ENCODE results near the gene DLGAP1.
"Not testable (repeated sequence)": the region's sequence is repeated elsewhere in the genome, so short reads cannot be mapped to it uniquely, and the experiment has no call there.

The DLGAP1 gene

GRCh38 chr18:4287340-4287739, 167.8 kb downstream of the DLGAP1 start:
- DNase-seq (ENCODE audit: low spot score) = not testable (repeated sequence)

- no peak for DNase-seq (ENCODE audit: low spot score)
Observed at GRCh38 chr18:4286256-4286655, 168.9 kb downstream of the DLGAP1 start.

GRCh38 chr18:4285525-4285924, 169.6 kb downstream of the DLGAP1 start:
- DNase-seq (ENCODE audit: low spot score) = no peak

- no peak for DNase-seq (ENCODE audit: low spot score)
Observed at GRCh38 chr18:4284528-4284927, 170.6 kb downstream of the DLGAP1 start.

GRCh38 chr18:4283746-4284291, 171.3 kb downstream of the DLGAP1 start:
- no peak for DNase-seq (ENCODE audit: low spot score)

GRCh38 chr18:4282954-4283353, 172.2 kb downstream of the DLGAP1 start:
- no peak for DNase-seq (ENCODE audit: low spot score)

- DNase-seq (ENCODE audit: low spot score) = no peak
Observed at GRCh38 chr18:4276953-4277585, 178.0 kb downstream of the DLGAP1 start.

- DNase-seq (ENCODE audit: low spot score) = no peak
Observed at GRCh38 chr18:4271952-4272351, 183.2 kb downstream of the DLGAP1 start.

GRCh38 chr18:4270988-4271387, 184.1 kb downstream of the DLGAP1 start:
- DNase-seq (ENCODE audit: low spot score) = no peak

- no peak for DNase-seq (ENCODE audit: low spot score)
Observed at GRCh38 chr18:4270016-4270415, 185.1 kb downstream of the DLGAP1 start.

GRCh38 chr18:4267641-4268040, 187.5 kb downstream of the DLGAP1 start:
- DNase-seq (ENCODE audit: low spot score) = no peak

- DNase-seq (ENCODE audit: low spot score) = no peak
Observed at GRCh38 chr18:4264347-4264791, 190.7 kb downstream of the DLGAP1 start.

GRCh38 chr18:4260107-4260506, 195.0 kb downstream of the DLGAP1 start:
- DNase-seq (ENCODE audit: low spot score) = no peak

- DNase-seq (ENCODE audit: low spot score) = no peak
Observed at GRCh38 chr18:4256766-4257417, 198.2 kb downstream of the DLGAP1 start.

- DNase-seq (ENCODE audit: low spot score) = no peak
Observed at GRCh38 chr18:4254840-4255239, 200.3 kb downstream of the DLGAP1 start.

- no peak for DNase-seq (ENCODE audit: low spot score)
Observed at GRCh38 chr18:4252829-4253228, 202.3 kb downstream of the DLGAP1 start.

- no peak for DNase-seq (ENCODE audit: low spot score)
Observed at GRCh38 chr18:4251873-4252272, 203.2 kb downstream of the DLGAP1 start.

- DNase-seq (ENCODE audit: low spot score) = no peak
Observed at GRCh38 chr18:4251206-4251605, 203.9 kb downstream of the DLGAP1 start.

GRCh38 chr18:4250141-4250540, 205.0 kb downstream of the DLGAP1 start:
- DNase-seq (ENCODE audit: low spot score) = no peak

GRCh38 chr18:4248686-4249085, 206.4 kb downstream of the DLGAP1 start:
- DNase-seq (ENCODE audit: low spot score) = no peak

- DNase-seq (ENCODE audit: low spot score) = no peak
Observed at GRCh38 chr18:4246374-4246773, 208.7 kb downstream of the DLGAP1 start.

GRCh38 chr18:4245456-4245855, 209.7 kb downstream of the DLGAP1 start:
- no peak for DNase-seq (ENCODE audit: low spot score)

GRCh38 chr18:4242431-4243161, 212.5 kb downstream of the DLGAP1 start:
- no peak for DNase-seq (ENCODE audit: low spot score)

All from HuH-7 (cell line).